Ishikawa (cell line): ENCODE data around the gene PNPLA2.

Experiments
- CEBPB ChIP-seq: IDR thresholded peaks from 2 replicates; pipeline ENCODE4 v1.6.1; 2012
- CREB1 ChIP-seq: IDR thresholded peaks from 2 replicates; pipeline ENCODE4 v1.6.1; 2012; ENCODE audit warnings: low read depth
- EGR1 ChIP-seq: IDR thresholded peaks from 2 replicates; pipeline ENCODE4 v1.6.1; 2012
- EP300 ChIP-seq: IDR thresholded peaks from 2 replicates; pipeline ENCODE4 v1.6.1; 2012; ENCODE audit warnings: borderline replicate concordance
- FOXM1 ChIP-seq: IDR thresholded peaks from 2 replicates; pipeline ENCODE4 v1.6.1; 2012; ENCODE audit warnings: low read depth, borderline replicate concordance
- MAX ChIP-seq: IDR thresholded peaks from 2 replicates; pipeline ENCODE4 v1.6.1; 2012
- NFIC ChIP-seq: IDR thresholded peaks from 2 replicates; pipeline ENCODE4 v1.6.1; 2012
- RAD21 ChIP-seq: IDR thresholded peaks from 2 replicates; pipeline ENCODE4 v1.6.1; 2012; ENCODE audit warnings: low read depth
- REST ChIP-seq: IDR thresholded peaks from 2 replicates; pipeline ENCODE4 v1.6.1; 2012; ENCODE audit warnings: low read depth, mild to moderate bottlenecking
- TAF1 ChIP-seq: IDR thresholded peaks from 2 replicates; pipeline ENCODE4 v1.6.1; 2012; ENCODE audit warnings: low read depth, mild to moderate bottlenecking
- TCF12 ChIP-seq: IDR thresholded peaks from 2 replicates; pipeline ENCODE4 v1.6.1; 2012; ENCODE audit warnings: low read depth
- TEAD4 ChIP-seq: IDR thresholded peaks from 2 replicates; pipeline ENCODE4 v1.6.1; 2012
- USF1 ChIP-seq: IDR thresholded peaks from 2 replicates; pipeline ENCODE4 v1.6.1; 2012
- YY1 ChIP-seq: IDR thresholded peaks from 2 replicates; pipeline ENCODE4 v1.6.1; 2012; ENCODE audit warnings: low read depth
- ZBTB7A ChIP-seq: IDR thresholded peaks from 2 replicates; pipeline ENCODE4 v1.6.1; 2012; ENCODE audit warnings: low read depth

Gene PNPLA2

GRCh38 chr11:797296-798092, 21.2 kb upstream of the PNPLA2 start:
- TF ChIP-seq EP300 (no peak), USF1 (no peak; the same call in 1 of the 2 replicates), FOXM1 (no peak), ZBTB7A (peak; percentile 35; the same call in 1 of the 2 replicates), TAF1 (peak; percentile 39; the same call in 1 of the 2 replicates), RAD21 (no peak), CEBPB (no peak), MAX (peak; percentile 82), CREB1 (no peak), EGR1 (peak; percentile 37; the same call in 1 of the 2 replicates), TCF12 (no peak), REST (no peak), TEAD4 (no peak), NFIC (no peak), YY1 (no peak)

GRCh38 chr11:798093-798713, 20.5 kb upstream of the PNPLA2 start, which contains the start of gene SLC25A22:
TSS of gene SLC25A22 (minus strand) at chr11:798281. CDS start at chr11:795006, 3,275 bp downstream.
- no peak for TF ChIP-seq NFIC
- TF ChIP-seq TEAD4 = peak; percentile 1; the same call in 1 of the 2 replicates
- TF ChIP-seq ZBTB7A = peak; percentile 99
- TF ChIP-seq RAD21 = peak; percentile 52; the same call in 1 of the 2 replicates
- no peak; the same call in 1 of the 2 replicates for TF ChIP-seq TAF1
- TF ChIP-seq EGR1 = 0 out of 2 replicates have a peak, but pooled peaks have one; percentile 1
- TF ChIP-seq REST = no peak
- TF ChIP-seq MAX = peak; percentile 9; the same call in 1 of the 2 replicates
- no peak for TF ChIP-seq FOXM1

- TF ChIP-seq MAX (no peak), TEAD4 (no peak), USF1 (no peak), RAD21 (no peak), EGR1 (no peak), FOXM1 (no peak), ZBTB7A (no peak), TAF1 (no peak), NFIC (no peak), YY1 (no peak), REST (no peak), EP300 (no peak), TCF12 (no peak), CREB1 (no peak), CEBPB (no peak)
Observed at GRCh38 chr11:799641-800316, 18.9 kb upstream of the PNPLA2 start.
